GM12801 (cell line): ENCODE results near the gene COL5A1.

Source experiments
- CTCF ChIP-seq: IDR thresholded peaks from one replicate; pipeline ENCODE4 v1.5.1; 2011; ENCODE audit warnings: control low read depth; ENCODE audit not compliant: insufficient read length; ENCODE audit errors: extremely low read depth

Gene COL5A1

GRCh38 chr9:134618833-134619447, 22.7 kb upstream of the COL5A1 start:
- TF ChIP-seq CTCF: no peak

GRCh38 chr9:134619448-134619982, 22.1 kb upstream of the COL5A1 start:
- no peak for TF ChIP-seq CTCF

- no peak for TF ChIP-seq CTCF
These were observed 21.5 kb upstream of the COL5A1 start for GRCh38 chr9:134619983-134620661.

- no peak for TF ChIP-seq CTCF
These were observed 20.6 kb upstream of the COL5A1 start for GRCh38 chr9:134620751-134621557.

GRCh38 chr9:134621558-134622110, 20.0 kb upstream of the COL5A1 start:
- TF ChIP-seq CTCF: no peak

GRCh38 chr9:134622896-134623257, 18.7 kb upstream of the COL5A1 start:
- no peak for TF ChIP-seq CTCF
